Uterus (tissue), 4 donors: ENCODE measurements around the gene CLIC6. TPM values are rescaled to one million over a fixed set of nuclear protein-coding genes. Genes with fewer than 3 reads are reported as not detected.

Experiments used
- DNase-seq, 2 donors: peaks; one replicate each; pipeline ENCODE4 v3.0.0-alpha.2; 2019 to 2020
- H3K27ac ChIP-seq, 2 donors: fragments of 200-600 bp; sonication (generic); 1 replicate in 1 of 2; 2 replicates in 1 of 2; pipeline ENCODE4 v1.5.1; 2016 to 2018
- H3K27me3 ChIP-seq, 2 donors: fragments of 200-600 bp; sonication (generic); one replicate each; pipeline ENCODE4 v1.5.1; 2018 to 2019; ENCODE audit warnings: control low read depth in 1 of 2
- H3K36me3 ChIP-seq, 2 donors: fragments of 200-600 bp; sonication (generic); one replicate each; pipeline ENCODE4 v1.5.1; 2019; ENCODE audit warnings: control low read depth in 1 of 2
- H3K4me1 ChIP-seq, 2 donors: fragments of 200-600 bp; sonication (generic); one replicate each; pipeline ENCODE4 v1.5.1; 2018 to 2019; ENCODE audit warnings: control low read depth in 1 of 2
- H3K4me3 ChIP-seq, 2 donors: fragments of 200-600 bp; sonication (generic); 1 replicate in 1 of 2; 2 replicates in 1 of 2; pipeline ENCODE4 v1.5.1; 2018 to 2019; ENCODE audit warnings: mild to moderate bottlenecking in 1 of 2
- H3K9me3 ChIP-seq, 2 donors: fragments of 200-600 bp; sonication (generic); one replicate each; pipeline ENCODE4 v1.5.1; 2019; ENCODE audit warnings: control low read depth in 1 of 2
- CTCF ChIP-seq, 4 experiments: fragments of 200-600 bp in 2 of 4; fragments of 450-650 bp in 2 of 4; sonication (generic) in 2 of 4; IDR thresholded peaks; one replicate each; pipeline ENCODE4 v1.5.1; 2016 to 2019; ENCODE audit warnings: antibody characterized with exemption in 4 of 4, mild to moderate bottlenecking in 2 of 4, moderate library complexity in 1 of 4
- POLR2A ChIP-seq, 2 donors: fragments of 450-650 bp; IDR thresholded peaks; one replicate each; pipeline ENCODE4 v1.6.1; 2016; ENCODE audit warnings: antibody characterized with exemption in 2 of 2, mild to moderate bottlenecking in 1 of 2, moderate library complexity in 1 of 2
- intact Hi-C: fragments of 100-400 bp; cut with DNase I; formaldehyde crosslinking; loops from one replicate; pipeline ENCODE4 v1.15.1; 2023; ENCODE audit warnings: low total_unique reads
- total RNA-seq, 4 donors: library from RNA; depleted of rRNA in 3 of 4; stranded (reverse); fragments of >200 nt in 3 of 4; gene quantifications; one replicate each; pipeline versions ENCODE4 v1.1.0 to v1.2.4, GENCODE V29; 2014 to 2023
- donor health status: DM: yes; HTN: yes; CAD: no.

Gene CLIC6
- total RNA-seq, 4 donors from 2014 or later = under 0.01 to 0.69 (median 0.38) TPM

GRCh38 chr21:34650861-34651431 lies 17.8 kb upstream of the CLIC6 start:
- Histone ChIP-seq H3K27ac (no peak overlapping the region), H3K27me3 (no peaks in the 10 kb centered on the region), H3K9me3 (no peaks in the 10 kb centered on the region), H3K4me1 (no peaks in the 10 kb centered on the region), H3K4me3 (no peak overlapping the region), H3K36me3 (no peaks in the 10 kb centered on the region)
- intact Hi-C loops = no loop called here
- no peak for DNase-seq
- no peak for TF ChIP-seq CTCF (IDR thresholded peaks at IDR 0.05)
- TF ChIP-seq POLR2A (IDR thresholded peaks at IDR 0.05) = no peak

GRCh38 chr21:34651642-34652041 lies 17.2 kb upstream of the CLIC6 start:
- no peaks in the 10 kb centered on the region for H3K27me3 ChIP-seq
- no peak overlapping the region for H3K4me3 ChIP-seq
- no peak for TF ChIP-seq CTCF (IDR thresholded peaks at IDR 0.05)
- no peak for TF ChIP-seq POLR2A (IDR thresholded peaks at IDR 0.05)
- no peak overlapping the region for H3K27ac ChIP-seq
- no peaks in the 10 kb centered on the region for H3K9me3 ChIP-seq
- intact Hi-C loops = no loop called here
- H3K4me1 ChIP-seq = no peaks in the 10 kb centered on the region
- H3K36me3 ChIP-seq = no peaks in the 10 kb centered on the region
- no peak for DNase-seq

GRCh38 chr21:34653522-34653921 lies 15.3 kb upstream of the CLIC6 start:
- H3K27me3 ChIP-seq = no peaks in the 10 kb centered on the region
- H3K27ac ChIP-seq = no peak overlapping the region
- intact Hi-C loops = no loop called here
- no peak overlapping the region for H3K4me3 ChIP-seq
- H3K4me1 ChIP-seq = no peaks in the 10 kb centered on the region
- H3K36me3 ChIP-seq = no peaks in the 10 kb centered on the region
- no peaks in the 10 kb centered on the region for H3K9me3 ChIP-seq
- TF ChIP-seq CTCF (IDR thresholded peaks at IDR 0.05) = no peak
- TF ChIP-seq POLR2A (IDR thresholded peaks at IDR 0.05) = no peak
- DNase-seq = no peak

GRCh38 chr21:34661848-34662247 lies 6.9 kb upstream of the CLIC6 start:
- Histone ChIP-seq H3K9me3 (peaks cover 0 to 2% of the 10 kb centered on the region in 2 donors), H3K27ac (no peak overlapping the region), H3K4me3 (no peak overlapping the region), H3K4me1 (no peaks in the 10 kb centered on the region), H3K36me3 (no peaks in the 10 kb centered on the region), H3K27me3 (peaks cover 0 to 5% of the 10 kb centered on the region in 2 donors)
- no peak for TF ChIP-seq POLR2A (IDR thresholded peaks at IDR 0.05)
- TF ChIP-seq CTCF (IDR thresholded peaks at IDR 0.05) = no peak
- DNase-seq = no peak
- intact Hi-C loops = no loop called here

GRCh38 chr21:34667761-34668160 lies 1.0 kb upstream of the CLIC6 start:
- H3K9me3 ChIP-seq = no peaks in the 10 kb centered on the region
- H3K4me3 ChIP-seq = no peak overlapping the region
- H3K36me3 ChIP-seq = no peaks in the 10 kb centered on the region
- DNase-seq = no peak
- H3K27me3 ChIP-seq = peaks cover 0 to 27% of the 10 kb centered on the region in 2 donors
- H3K4me1 ChIP-seq = peaks cover 0 to 13% of the 10 kb centered on the region in 2 donors
- no peak overlapping the region for H3K27ac ChIP-seq
- TF ChIP-seq CTCF (IDR thresholded peaks at IDR 0.05) (no peak), POLR2A (IDR thresholded peaks at IDR 0.05) (no peak)
- intact Hi-C loops = no loop called here
